NT2/D1 (cell line): Measurements from ENCODE around the gene CRISP3.

Experiments
- DNase-seq: peaks from one replicate; pipeline ENCODE4 v3.0.0-alpha.2; 2011; ENCODE audit warnings: low read depth, low spot score
- H3K27me3 ChIP-seq: 2 replicates; pipeline ENCODE4 v1.6.0; 2011; ENCODE audit warnings: mild to moderate bottlenecking; ENCODE audit not compliant: insufficient read length, insufficient read depth
- H3K36me3 ChIP-seq: 2 replicates; pipeline ENCODE4 v1.6.1; 2011; ENCODE audit warnings: mild to moderate bottlenecking, low read length, mixed read lengths; ENCODE audit not compliant: insufficient read depth, insufficient read length
- H3K4me1 ChIP-seq: 2 replicates; pipeline ENCODE4 v1.5.1; 2011; ENCODE audit not compliant: insufficient read depth, insufficient read length
- H3K4me3 ChIP-seq: 2 replicates; pipeline ENCODE4 v1.5.1; 2011; ENCODE audit warnings: low read depth; ENCODE audit not compliant: insufficient read length
- H3K9ac ChIP-seq: 2 replicates; pipeline ENCODE4 v1.6.0; 2011; ENCODE audit warnings: low read depth; ENCODE audit not compliant: insufficient read length
- H3K9me3 ChIP-seq: 2 replicates; pipeline ENCODE4 v1.5.1; 2011; ENCODE audit warnings: mild to moderate bottlenecking, low read length; ENCODE audit not compliant: insufficient read depth
- SUZ12 ChIP-seq: IDR thresholded peaks from 2 replicates; pipeline ENCODE4 v1.6.1; 2011; ENCODE audit not compliant: insufficient read length, insufficient read depth; ENCODE audit errors: extremely low read depth
- YY1 ChIP-seq: IDR thresholded peaks from 2 replicates; pipeline ENCODE4 v1.6.1; 2011; ENCODE audit not compliant: insufficient read length, insufficient read depth
- ZNF274 ChIP-seq: IDR thresholded peaks from 2 replicates; pipeline ENCODE4 v1.6.1; 2011; ENCODE audit warnings: mild to moderate bottlenecking, low read depth, low read length

Gene CRISP3

DNA sequence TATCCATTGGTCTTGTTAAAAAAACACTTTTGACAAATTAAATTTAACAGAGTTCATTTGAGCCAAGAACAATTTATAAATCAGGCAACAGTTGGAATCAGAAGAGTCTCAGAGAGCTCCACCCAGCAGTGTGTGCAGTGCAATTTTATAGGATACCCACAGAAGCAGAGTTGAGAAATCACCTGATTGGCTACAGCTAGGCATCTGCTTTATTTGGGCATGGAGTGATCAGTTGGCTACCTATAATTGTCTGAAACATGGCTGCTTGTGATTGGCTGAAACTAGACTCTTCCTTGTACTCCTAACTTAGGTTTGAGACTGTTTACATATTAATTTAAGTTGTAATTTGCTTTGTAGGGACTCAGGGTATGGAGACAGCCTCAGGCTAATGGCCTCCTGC lies 30.9 kb upstream of the CRISP3 start:
- H3K9me3 ChIP-seq: peaks cover 9% of the 10 kb centered on the region; the same call in 1 of the 2 replicates
- TF ChIP-seq YY1 (no peak), SUZ12 (no peak), ZNF274 (no peak)
- no peak overlapping the region for H3K9ac ChIP-seq
- no peaks in the 10 kb centered on the region for H3K27me3 ChIP-seq
- DNase-seq: no peak
- H3K4me1 ChIP-seq: no peaks in the 10 kb centered on the region
- H3K4me3 ChIP-seq: no peak overlapping the region
- no peaks in the 10 kb centered on the region for H3K36me3 ChIP-seq

DNA sequence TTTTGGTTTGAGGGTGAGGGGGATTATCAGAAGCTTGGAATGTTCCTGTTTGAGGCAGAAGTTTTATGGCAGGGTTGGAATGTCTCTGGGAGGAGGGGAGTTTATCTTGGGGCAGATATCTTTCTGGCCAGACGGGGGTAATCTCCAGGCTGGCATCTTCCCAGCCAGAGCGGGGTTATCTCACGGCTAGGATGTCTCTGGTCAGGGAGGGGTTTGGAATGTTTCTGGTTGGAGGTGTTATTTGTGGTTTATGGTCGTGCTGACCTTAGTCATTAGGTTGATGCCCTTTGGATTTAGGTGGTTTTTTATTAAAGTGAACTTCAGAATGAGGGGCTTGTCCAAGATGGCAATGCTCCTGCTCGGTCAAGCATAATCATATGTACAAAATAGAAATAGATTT lies 28.1 kb upstream of the CRISP3 start:
- TF ChIP-seq ZNF274 (no peak), SUZ12 (no peak)
- H3K4me1 ChIP-seq: no peaks in the 10 kb centered on the region
- DNase-seq: no peak

DNA sequence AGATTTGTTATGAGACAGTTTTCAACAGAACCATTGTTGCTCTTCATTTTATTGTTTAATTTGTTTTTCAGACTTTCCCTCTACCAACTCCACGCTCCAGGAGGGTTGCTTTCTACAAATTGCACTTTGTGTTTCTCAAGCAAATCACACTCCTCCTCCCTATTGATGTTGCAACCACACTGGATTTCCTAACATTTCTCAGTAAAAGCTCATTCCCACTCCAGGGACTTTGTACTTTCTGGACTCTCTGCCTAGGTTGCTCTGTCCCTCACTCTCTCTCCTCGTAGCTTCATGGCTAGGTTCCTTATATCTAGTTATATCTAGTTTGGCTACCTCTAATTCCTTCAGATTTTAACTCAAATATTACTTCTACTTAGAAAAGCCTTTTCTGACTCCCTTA lies 22.6 kb upstream of the CRISP3 start:
- H3K9me3 ChIP-seq: peaks cover 3% of the 10 kb centered on the region; the same call in 1 of the 2 replicates
- TF ChIP-seq ZNF274 (no peak), YY1 (no peak), SUZ12 (no peak)
- DNase-seq: no peak
- no peak overlapping the region for H3K9ac ChIP-seq
- H3K27me3 ChIP-seq: no peaks in the 10 kb centered on the region
- no peaks in the 10 kb centered on the region for H3K36me3 ChIP-seq
- no peak overlapping the region for H3K4me3 ChIP-seq
- no peaks in the 10 kb centered on the region for H3K4me1 ChIP-seq

More for the DNA sequence above, 28.1 kb upstream of the CRISP3 start:
- peaks cover 9% of the 10 kb centered on the region; the same call in 1 of the 2 replicates for H3K9me3 ChIP-seq
- H3K4me3 ChIP-seq: no peak overlapping the region
- H3K36me3 ChIP-seq: no peaks in the 10 kb centered on the region
- H3K27me3 ChIP-seq: no peaks in the 10 kb centered on the region
- H3K9ac ChIP-seq: no peak overlapping the region

DNA sequence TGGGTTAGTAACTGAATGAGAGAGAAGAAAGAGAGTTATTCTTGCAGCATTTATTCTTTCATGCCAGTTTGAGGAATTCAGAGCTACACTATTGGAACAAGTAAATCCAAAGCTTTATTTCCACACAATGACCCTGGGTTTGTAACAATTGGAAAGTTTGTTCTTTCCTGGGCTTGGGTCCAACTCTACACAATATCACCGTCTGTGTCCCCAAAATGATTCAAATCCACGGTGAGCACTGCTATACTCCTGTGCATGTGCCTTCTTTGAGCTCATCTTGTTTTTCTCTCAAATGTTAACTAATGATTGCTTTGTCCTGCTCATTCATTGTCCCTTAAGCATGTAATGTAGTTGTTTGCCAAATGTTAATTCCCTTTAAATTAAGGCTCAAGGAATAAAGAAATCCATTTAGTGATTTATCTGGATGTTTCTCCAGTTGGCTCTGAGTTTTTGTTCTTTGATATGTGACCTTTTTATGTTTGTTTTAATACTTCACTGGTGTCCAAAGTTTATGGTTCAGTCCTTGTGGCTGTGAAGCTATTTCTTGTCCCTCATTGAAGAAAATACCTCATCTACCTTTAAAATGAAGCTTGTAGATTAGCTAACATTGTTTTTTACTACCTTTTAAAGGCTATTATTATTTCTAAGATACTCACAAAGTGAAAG lies 20.5 kb upstream of the CRISP3 start:
- H3K36me3 ChIP-seq: no peaks in the 10 kb centered on the region
- H3K4me3 ChIP-seq: no peak overlapping the region
- no peak for TF ChIP-seq YY1
- TF ChIP-seq ZNF274: no peak
- TF ChIP-seq SUZ12: no peak
- no peak for DNase-seq
- H3K9ac ChIP-seq: no peak overlapping the region
- no peaks in the 10 kb centered on the region for H3K27me3 ChIP-seq
- H3K9me3 ChIP-seq: no peaks in the 10 kb centered on the region
- H3K4me1 ChIP-seq: no peaks in the 10 kb centered on the region

DNA sequence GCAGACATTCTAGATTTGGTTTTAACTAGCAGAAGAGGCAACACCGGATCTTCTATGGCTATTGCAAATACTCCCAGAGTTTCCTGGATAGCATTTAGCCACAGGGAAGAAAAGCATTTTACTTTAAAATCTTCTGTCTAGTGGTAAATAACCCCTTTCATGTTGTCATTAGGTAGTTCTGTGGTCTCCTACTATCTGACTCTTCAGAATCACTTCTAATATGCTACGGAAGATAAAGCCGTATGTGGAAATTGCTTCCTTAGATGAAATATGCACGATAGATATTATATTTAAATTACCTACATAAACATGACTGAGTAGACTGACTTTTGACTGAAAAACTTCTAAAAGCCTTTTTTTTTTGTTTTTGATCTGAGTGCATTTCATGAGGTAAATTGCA lies 759 bp downstream of the CRISP3 start:
- no peak for DNase-seq
- no peaks in the 10 kb centered on the region for H3K36me3 ChIP-seq

DNA sequence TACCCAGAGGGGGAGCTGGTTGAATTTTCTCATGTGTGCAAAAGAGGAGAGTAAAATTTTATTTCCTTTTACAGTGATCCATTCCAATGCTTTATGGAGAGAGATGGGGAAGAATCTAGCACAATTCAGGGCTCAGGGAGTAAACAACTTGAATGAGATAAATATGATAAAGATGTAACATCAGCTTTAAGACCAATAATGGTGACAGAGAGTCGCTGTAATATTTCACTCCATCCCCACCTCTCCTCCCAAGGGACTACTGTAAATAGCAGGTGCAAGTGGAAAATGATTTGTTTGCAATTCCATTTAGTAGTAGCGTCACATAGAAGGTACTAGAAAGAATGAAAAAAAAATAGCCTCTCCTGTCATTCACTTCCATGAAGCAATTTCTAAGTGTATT lies 4.8 kb downstream of the CRISP3 start:
- no peak for DNase-seq
- Histone ChIP-seq H3K4me3 (no peak overlapping the region), H3K9ac (no peak overlapping the region), H3K36me3 (no peaks in the 10 kb centered on the region), H3K27me3 (no peaks in the 10 kb centered on the region), H3K4me1 (no peaks in the 10 kb centered on the region), H3K9me3 (no peaks in the 10 kb centered on the region)
- TF ChIP-seq YY1 (no peak), SUZ12 (no peak), ZNF274 (no peak)

More for the DNA sequence above, 759 bp downstream of the CRISP3 start:
- no peak for TF ChIP-seq SUZ12
- no peak for TF ChIP-seq YY1
- no peak for TF ChIP-seq ZNF274
- Histone ChIP-seq H3K27me3 (no peaks in the 10 kb centered on the region), H3K4me3 (no peak overlapping the region), H3K9me3 (no peaks in the 10 kb centered on the region), H3K4me1 (no peaks in the 10 kb centered on the region), H3K9ac (no peak overlapping the region)

DNA sequence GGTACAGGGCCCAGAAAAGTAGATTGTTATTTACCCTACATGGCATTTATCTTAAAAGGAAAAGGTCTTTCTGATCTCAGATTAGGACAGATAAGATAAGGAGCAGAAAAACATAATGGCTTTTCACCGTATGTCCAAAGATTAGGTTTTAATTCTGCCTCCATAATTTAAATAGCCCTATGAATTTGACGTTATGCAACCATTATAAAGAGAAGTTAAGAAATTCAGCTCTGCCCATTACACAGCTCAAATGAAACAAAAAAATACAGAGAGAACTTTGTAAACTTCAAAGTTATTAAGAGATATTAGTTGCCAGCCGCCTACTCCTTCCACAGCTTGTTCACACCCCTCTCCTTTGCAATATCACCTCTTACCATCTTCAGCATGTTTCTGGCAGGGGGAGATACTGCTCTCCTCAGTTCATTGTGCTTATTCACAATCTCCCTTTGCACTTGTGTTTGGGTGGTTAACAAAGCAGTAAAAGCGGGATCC lies 8.1 kb downstream of the CRISP3 start:
- H3K27me3 ChIP-seq: no peaks in the 10 kb centered on the region
- no peak for TF ChIP-seq YY1
- no peak for TF ChIP-seq SUZ12
- no peak for TF ChIP-seq ZNF274
- H3K4me3 ChIP-seq: no peak overlapping the region
- H3K36me3 ChIP-seq: no peaks in the 10 kb centered on the region
- H3K4me1 ChIP-seq: no peaks in the 10 kb centered on the region
- no peak for DNase-seq
- no peaks in the 10 kb centered on the region for H3K9me3 ChIP-seq
- no peak overlapping the region for H3K9ac ChIP-seq
